Astrocyte (in vitro differentiated cells and primary cell): ENCODE data around the gene MED4. TPM values are rescaled to one million over a fixed set of nuclear protein-coding genes. Genes with fewer than 3 reads are reported as not detected.
A peak's percentile ranks its signal among the peaks of the same experiment; 100 is the strongest.

Experiments used
- DNase-seq: peaks from one replicate; pipeline ENCODE4 v3.0.0-alpha.2; 2010; ENCODE audit warnings: low read depth
- FAIRE-seq: peaks from 2 replicates; lab custom pipeline; 2011; peaks lifted over from hg19 to GRCh38; lab: Jason Lieb, UNC
- H2AFZ ChIP-seq: 2 replicates; pipeline ENCODE4 v1.6.0; 2012; ENCODE audit warnings: low read depth, low read length, inconsistent platforms
- H3K27ac ChIP-seq: 2 replicates; pipeline ENCODE4 v1.5.1; 2011; ENCODE audit warnings: low read depth, low read length, inconsistent platforms
- H3K27me3 ChIP-seq: 2 replicates; pipeline ENCODE4 v1.6.0; 2011; ENCODE audit warnings: low read length, inconsistent platforms; ENCODE audit not compliant: insufficient read depth
- H3K36me3 ChIP-seq: 2 replicates; pipeline ENCODE4 v1.5.1; 2011; ENCODE audit warnings: low read length, inconsistent platforms; ENCODE audit not compliant: insufficient read depth
- H3K4me1 ChIP-seq: 2 replicates; pipeline ENCODE4 v1.5.1; 2011; ENCODE audit warnings: low read length, inconsistent platforms; ENCODE audit not compliant: insufficient read depth
- H3K4me2 ChIP-seq: 2 replicates; pipeline ENCODE4 v1.6.0; 2012; ENCODE audit warnings: low read length, inconsistent platforms
- H3K4me3 ChIP-seq: 2 replicates; pipeline ENCODE4 v1.5.1; 2011; ENCODE audit warnings: low read depth, mild to moderate bottlenecking, low read length, inconsistent platforms; ENCODE audit not compliant: insufficient read depth
- H3K79me2 ChIP-seq: 2 replicates; pipeline ENCODE4 v1.6.0; 2012; ENCODE audit warnings: mild to moderate bottlenecking, low read length, inconsistent platforms; ENCODE audit not compliant: insufficient read depth
- H3K9ac ChIP-seq: 2 replicates; pipeline ENCODE4 v1.6.0; 2012; ENCODE audit warnings: mild to moderate bottlenecking, low read length, inconsistent platforms
- H3K9me3 ChIP-seq: 2 replicates; pipeline ENCODE4 v1.5.1; 2012; ENCODE audit warnings: low read depth, mild to moderate bottlenecking, low read length, inconsistent platforms; ENCODE audit not compliant: insufficient read depth
- H4K20me1 ChIP-seq: 2 replicates; pipeline ENCODE4 v1.6.0; 2012; ENCODE audit warnings: low read length, inconsistent platforms; ENCODE audit not compliant: insufficient read depth
- H3K27ac Mint-ChIP-seq: one replicate; pipeline ENCODE4 v1.8.0; 2021; ENCODE audit warnings: mild to moderate bottlenecking, mixed read lengths; ENCODE audit not compliant: unreplicated experiment
- H3K27me3 Mint-ChIP-seq: one replicate; pipeline ENCODE4 v1.8.0; 2021; ENCODE audit warnings: low read depth, mixed read lengths; ENCODE audit not compliant: unreplicated experiment
- H3K36me3 Mint-ChIP-seq: one replicate; pipeline ENCODE4 v1.8.0; 2021; ENCODE audit warnings: low read depth, mixed read lengths; ENCODE audit not compliant: unreplicated experiment
- H3K4me1 Mint-ChIP-seq: one replicate; pipeline ENCODE4 v1.8.0; 2021; ENCODE audit warnings: low read depth, mixed read lengths; ENCODE audit not compliant: unreplicated experiment
- H3K4me3 Mint-ChIP-seq: one replicate; pipeline ENCODE4 v1.8.0; 2021; ENCODE audit warnings: mild to moderate bottlenecking, moderate library complexity, mixed read lengths; ENCODE audit not compliant: unreplicated experiment
- H3K9me3 Mint-ChIP-seq: one replicate; pipeline ENCODE4 v1.8.0; 2021; ENCODE audit warnings: mild to moderate bottlenecking, mixed read lengths; ENCODE audit not compliant: unreplicated experiment
- EZH2 ChIP-seq: IDR thresholded peaks from 2 replicates; pipeline ENCODE4 v1.6.1; 2012; ENCODE audit warnings: mild to moderate bottlenecking, low read length, inconsistent platforms; ENCODE audit not compliant: insufficient read depth
- total RNA-seq: library from RNA; stranded (reverse); gene quantifications from 2 replicates; pipeline ENCODE4 v1.2.1, GENCODE V29; 2021
- TF ChIP-seq, protein P1 (sequence below): IDR thresholded peaks from 2 replicates; pipeline ENCODE4 v1.5.1; 2011; ENCODE audit warnings: low read depth, mild to moderate bottlenecking, inconsistent platforms, low read length, moderate library complexity; ENCODE audit not compliant: insufficient read depth

MED4 gene
- total RNA-seq, 1 donor from 2014 or later: 37.5 TPM

DNA sequence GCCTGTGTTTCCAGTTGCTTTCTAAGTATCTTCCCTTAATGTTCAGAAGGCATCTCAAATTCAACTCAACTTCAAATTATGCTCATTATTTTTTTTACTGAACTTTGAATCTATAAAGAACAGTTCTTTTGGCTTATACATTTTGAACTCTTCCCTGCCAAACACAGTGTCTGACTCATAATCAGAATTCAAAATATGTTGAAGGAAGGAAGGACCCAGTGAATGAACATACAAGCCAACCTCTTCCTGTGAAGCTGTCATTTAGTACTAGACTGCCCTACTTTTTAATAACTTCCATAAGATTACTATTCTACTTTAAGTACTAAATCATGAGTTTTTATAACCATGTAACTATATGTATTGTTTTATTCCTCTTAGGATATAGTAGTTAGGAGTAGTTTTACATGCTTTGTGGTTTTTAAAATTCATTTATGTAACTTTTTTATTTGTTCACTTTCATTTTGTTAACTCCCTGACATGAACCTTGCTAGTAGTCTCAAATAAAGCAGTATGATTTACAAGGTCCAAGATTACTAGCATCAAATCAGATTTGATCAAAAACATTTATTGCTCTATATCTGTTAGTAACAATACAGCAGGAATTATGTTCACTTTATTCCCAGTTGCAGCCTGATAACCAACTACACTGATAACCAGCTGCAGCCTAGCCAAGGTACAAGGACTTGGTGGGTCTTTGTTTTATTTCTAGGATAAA, 51.0 kb downstream of the MED4 start:
- peaks cover 7% of the 10 kb centered on the region for H3K4me1 ChIP-seq
- no peak overlapping the region for H3K9ac ChIP-seq
- peak overlapping the region; percentile 3 for H3K4me2 ChIP-seq
- Mint-ChIP-seq H3K27me3 (no peaks in the 10 kb centered on the region), H3K4me1 (peaks cover 15% of the 10 kb centered on the region), H3K27ac (no peak overlapping the region), H3K36me3 (peaks cover 2% of the 10 kb centered on the region), H3K4me3 (no peak overlapping the region), H3K9me3 (no peaks in the 10 kb centered on the region)
- H3K9me3 ChIP-seq: no peaks in the 10 kb centered on the region
- H2AFZ ChIP-seq: no peak overlapping the region
- peaks cover 14% of the 10 kb centered on the region for H3K79me2 ChIP-seq
- no peaks in the 10 kb centered on the region for H4K20me1 ChIP-seq
- TF ChIP-seq, protein P1, sequence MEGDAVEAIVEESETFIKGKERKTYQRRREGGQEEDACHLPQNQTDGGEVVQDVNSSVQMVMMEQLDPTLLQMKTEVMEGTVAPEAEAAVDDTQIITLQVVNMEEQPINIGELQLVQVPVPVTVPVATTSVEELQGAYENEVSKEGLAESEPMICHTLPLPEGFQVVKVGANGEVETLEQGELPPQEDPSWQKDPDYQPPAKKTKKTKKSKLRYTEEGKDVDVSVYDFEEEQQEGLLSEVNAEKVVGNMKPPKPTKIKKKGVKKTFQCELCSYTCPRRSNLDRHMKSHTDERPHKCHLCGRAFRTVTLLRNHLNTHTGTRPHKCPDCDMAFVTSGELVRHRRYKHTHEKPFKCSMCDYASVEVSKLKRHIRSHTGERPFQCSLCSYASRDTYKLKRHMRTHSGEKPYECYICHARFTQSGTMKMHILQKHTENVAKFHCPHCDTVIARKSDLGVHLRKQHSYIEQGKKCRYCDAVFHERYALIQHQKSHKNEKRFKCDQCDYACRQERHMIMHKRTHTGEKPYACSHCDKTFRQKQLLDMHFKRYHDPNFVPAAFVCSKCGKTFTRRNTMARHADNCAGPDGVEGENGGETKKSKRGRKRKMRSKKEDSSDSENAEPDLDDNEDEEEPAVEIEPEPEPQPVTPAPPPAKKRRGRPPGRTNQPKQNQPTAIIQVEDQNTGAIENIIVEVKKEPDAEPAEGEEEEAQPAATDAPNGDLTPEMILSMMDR: no peak
- no peak for TF ChIP-seq EZH2
- no peak overlapping the region for H3K4me3 ChIP-seq
- no peaks in the 10 kb centered on the region for H3K27me3 ChIP-seq
- peak; percentile 62 for FAIRE-seq
- H3K27ac ChIP-seq: peak overlapping the region; percentile 40
- peaks cover 18% of the 10 kb centered on the region for H3K36me3 ChIP-seq
- DNase-seq: peak; percentile 60

DNA sequence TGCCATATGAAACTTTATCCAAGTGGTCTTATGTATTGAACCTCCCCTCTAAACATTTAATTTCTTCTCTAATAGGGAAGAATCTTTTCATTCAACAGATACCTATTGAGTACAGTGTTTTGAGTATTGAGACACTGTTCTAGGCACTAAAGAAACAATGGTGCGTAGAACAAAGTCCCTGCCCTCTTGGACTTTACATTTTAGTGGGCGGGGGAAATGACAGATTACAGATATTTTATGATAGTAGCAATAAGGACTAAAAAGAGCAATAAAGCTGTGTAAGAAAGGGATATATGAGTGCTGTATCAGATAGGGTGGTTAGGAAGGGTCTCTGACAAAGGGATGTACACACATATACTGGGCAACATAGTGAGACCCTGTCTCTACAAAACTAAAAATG, 52.0 kb downstream of the MED4 start:
- no peak for FAIRE-seq
- no peak overlapping the region for H3K9ac ChIP-seq
- H3K4me2 ChIP-seq: no peak overlapping the region
- no peak overlapping the region for H3K4me3 ChIP-seq
- H3K27me3 Mint-ChIP-seq: no peaks in the 10 kb centered on the region
- no peaks in the 10 kb centered on the region for H4K20me1 ChIP-seq
- peaks cover 17% of the 10 kb centered on the region for H3K4me1 ChIP-seq
- H3K4me1 Mint-ChIP-seq: peaks cover 15% of the 10 kb centered on the region
- H2AFZ ChIP-seq: no peak overlapping the region
- peaks cover 12% of the 10 kb centered on the region for H3K36me3 ChIP-seq
- no peak overlapping the region for H3K27ac Mint-ChIP-seq
- H3K4me3 Mint-ChIP-seq: no peak overlapping the region
- DNase-seq: no peak
- H3K9me3 Mint-ChIP-seq: no peaks in the 10 kb centered on the region
- H3K9me3 ChIP-seq: no peaks in the 10 kb centered on the region
- H3K27me3 ChIP-seq: no peaks in the 10 kb centered on the region
- H3K27ac ChIP-seq: no peak overlapping the region
- TF ChIP-seq, protein P1: no peak
- TF ChIP-seq EZH2: no peak
- H3K36me3 Mint-ChIP-seq: peaks cover 2% of the 10 kb centered on the region
- H3K79me2 ChIP-seq: peaks cover 25% of the 10 kb centered on the region

GRCh38 chr13:48040896-48041295, 54.0 kb downstream of the MED4 start:
- peak overlapping the region; percentile 15 for H3K4me3 Mint-ChIP-seq
- no peaks in the 10 kb centered on the region for H3K9me3 ChIP-seq
- H3K4me1 ChIP-seq: peaks cover 20% of the 10 kb centered on the region
- peaks cover 10% of the 10 kb centered on the region for H3K36me3 ChIP-seq
- H3K27me3 Mint-ChIP-seq: no peaks in the 10 kb centered on the region
- no peak overlapping the region for H3K27ac Mint-ChIP-seq
- no peak overlapping the region for H3K4me3 ChIP-seq
- no peak overlapping the region for H3K27ac ChIP-seq
- H3K4me1 Mint-ChIP-seq: peaks cover 21% of the 10 kb centered on the region
- H3K9ac ChIP-seq: no peak overlapping the region
- H3K79me2 ChIP-seq: peaks cover 25% of the 10 kb centered on the region
- no peak overlapping the region for H2AFZ ChIP-seq
- DNase-seq: peak; percentile 12
- no peaks in the 10 kb centered on the region for H3K27me3 ChIP-seq
- no peak for TF ChIP-seq EZH2
- TF ChIP-seq, protein P1: no peak
- H4K20me1 ChIP-seq: peaks cover 3% of the 10 kb centered on the region
- no peaks in the 10 kb centered on the region for H3K9me3 Mint-ChIP-seq
- H3K4me2 ChIP-seq: no peak overlapping the region
- no peaks in the 10 kb centered on the region for H3K36me3 Mint-ChIP-seq
- no peak for FAIRE-seq
